GM19468 (cell line): ENCODE measurements around the gene NRG4.
"Not testable (repeated sequence)": the region's sequence is repeated elsewhere in the genome, so short reads cannot be mapped to it uniquely, and the experiment has no call there.

Experiments
- ATAC-seq: cut with Tn5 transposase; IDR thresholded peaks from one replicate; pipeline ENCODE4 v1.9.1; 2021; ENCODE audit warnings: mild to moderate bottlenecking, moderate library complexity, moderate number of reproducible peaks; ENCODE audit not compliant: unreplicated experiment; ENCODE audit errors: extremely low read depth

NRG4 gene

GRCh38 chr15:75928680-75929608 is 83.3 kb downstream of the NRG4 start:
- ATAC-seq = no peak

GRCh38 chr15:75927601-75928000 is 84.6 kb downstream of the NRG4 start:
- no peak for ATAC-seq

GRCh38 chr15:75926931-75927330 is 85.3 kb downstream of the NRG4 start:
- ATAC-seq = no peak

- ATAC-seq = no peak
Observed at GRCh38 chr15:75925440-75925839, 86.8 kb downstream of the NRG4 start.

- no peak for ATAC-seq
Observed at GRCh38 chr15:75924576-75924975, 87.6 kb downstream of the NRG4 start.

- no peak for ATAC-seq
Observed at GRCh38 chr15:75923756-75924155, 88.5 kb downstream of the NRG4 start.

- ATAC-seq = no peak
Observed at GRCh38 chr15:75921732-75922703, 90.2 kb downstream of the NRG4 start.

- ATAC-seq = no peak
Observed at GRCh38 chr15:75920079-75920478, 92.1 kb downstream of the NRG4 start.

GRCh38 chr15:75918135-75918534 is 94.1 kb downstream of the NRG4 start:
- no peak for ATAC-seq

GRCh38 chr15:75916978-75917377 is 95.2 kb downstream of the NRG4 start:
- no peak for ATAC-seq

- ATAC-seq = not testable (repeated sequence)
Observed at GRCh38 chr15:75910355-75910754, 101.9 kb downstream of the NRG4 start.

- no peak for ATAC-seq
Observed at GRCh38 chr15:75905231-75905630, 107.0 kb downstream of the NRG4 start.

- ATAC-seq = peak; percentile 83
Observed at GRCh38 chr15:75903331-75904239, 108.6 kb downstream of the NRG4 start, which contains the start of gene FBXO22. Gene FBXO22 (plus strand): TSS chr15:75903878. CDS start chr15:75903964, 86 bp downstream.

- no peak for ATAC-seq
Observed at GRCh38 chr15:75902129-75902557, 110.1 kb downstream of the NRG4 start.

GRCh38 chr15:75900577-75900976 is 111.6 kb downstream of the NRG4 start:
- no peak for ATAC-seq

- ATAC-seq = no peak
Observed at GRCh38 chr15:75895731-75896130, 116.5 kb downstream of the NRG4 start.

- ATAC-seq = no peak
Observed at GRCh38 chr15:75891895-75892294, 120.3 kb downstream of the NRG4 start.
